K562 (cell line): ENCODE results near the gene BLOC1S4. TPM values are rescaled to one million over a fixed set of nuclear protein-coding genes. Genes with fewer than 3 reads are reported as not detected.

ENCODE experiments used
- KDM4B ChIP-seq, 2 experiments: fragments of 450-650 bp in 1 of 2; sonication (generic) in 1 of 2; IDR thresholded peaks; 2 replicates each; pipeline ENCODE4 v1.6.1; 2016 to 2017; ENCODE audit warnings: borderline replicate concordance in 2 of 2, antibody characterized with exemption in 1 of 2, low read depth in 1 of 2, mild to moderate bottlenecking in 1 of 2
- KLF6 ChIP-seq: fragments of 250-450 bp; sonication (Bioruptor Pico); IDR thresholded peaks from 2 replicates; pipeline ENCODE4 v1.4.0; 2020; ENCODE audit warnings: mild to moderate bottlenecking, moderate library complexity, borderline replicate concordance
- MAZ ChIP-seq, 2 experiments: fragments of 450-650 bp in 1 of 2; sonication (generic) in 1 of 2; formaldehyde crosslinking; IDR thresholded peaks in 1 of 2; conservative IDR thresholded peaks in 1 of 2; 2 replicates each; pipeline versions ENCODE4 v1.4.0 to v1.5.0; 2020; ENCODE audit warnings: mild to moderate bottlenecking in 1 of 2, missing genetic modification reagents in 1 of 2
- NCOA2 ChIP-seq, 2 experiments: fragments of 450-650 bp; IDR thresholded peaks; 2 replicates each; pipeline ENCODE4 v1.6.1; 2018; ENCODE audit warnings: mild to moderate bottlenecking in 2 of 2, moderate library complexity in 1 of 2; ENCODE audit not compliant: partially characterized antibody in 2 of 2
- POLR2AphosphoS5 ChIP-seq: IDR thresholded peaks from 2 replicates; pipeline ENCODE4 v1.6.1; 2011; ENCODE audit warnings: mild to moderate bottlenecking, low read depth, low read length, moderate library complexity; ENCODE audit not compliant: control insufficient read depth, insufficient read depth
- PPARD ChIP-seq: fragments of 250-450 bp; sonication (Bioruptor Pico); IDR thresholded peaks from 2 replicates; pipeline ENCODE4 v1.8.0; 2022; ENCODE audit warnings: inconsistent platforms, mild to moderate bottlenecking, moderate library complexity
- RBBP5 ChIP-seq: fragments of 200-600 bp; sonication (generic); IDR thresholded peaks from 2 replicates; pipeline ENCODE4 v1.6.1; 2012; ENCODE audit warnings: borderline replicate concordance, mild to moderate bottlenecking, low read length, control low read depth, inconsistent platforms; ENCODE audit not compliant: insufficient read depth, poor library complexity, severe bottlenecking
- SMARCC2 ChIP-seq: fragments of 450-650 bp; IDR thresholded peaks from 2 replicates; pipeline ENCODE4 v1.6.1; 2017; ENCODE audit warnings: antibody characterized with exemption, moderate library complexity, mild to moderate bottlenecking, low read depth
- SRSF1 ChIP-seq: fragments of 200-400 bp; formaldehyde crosslinking; IDR thresholded peaks from 2 replicates; pipeline ENCODE4 v1.6.1; 2017; ENCODE audit warnings: mild to moderate bottlenecking, low read depth, low read length, moderate library complexity
- ZNF282 ChIP-seq: sonication (generic); formaldehyde crosslinking; IDR thresholded peaks from 2 replicates; pipeline ENCODE4 v1.8.1; 2023; ENCODE audit warnings: missing genetic modification reagents
- ZNF583 ChIP-seq: fragments of 250-450 bp; sonication (Bioruptor Pico); IDR thresholded peaks from 2 replicates; pipeline ENCODE4 v1.4.0; 2020
- polyA plus RNA-seq, 8 experiments: library from polyadenylated mRNA; depleted of rRNA in 4 of 8; stranded (reverse) in 5 of 8; unstranded in 3 of 8; fragments of >200 nt; fragmentation: Nextera tagmentation in 2 of 8; fragmentation: Illumina TruSeq in 1 of 8; extraction: Ambion mirVana in 2 of 8; extraction: Trizol in 1 of 8; gene quantifications; 2 replicates each; pipeline versions ENCODE4 v1.2.1 to v1.2.3, GENCODE V29; 2011 to 2014; ENCODE audit warnings: inconsistent platforms in 1 of 8, missing spikeins in 1 of 8
- total RNA-seq, 7 experiments: library from RNA; depleted of rRNA in 6 of 7; stranded (reverse); fragments of >200 nt in 6 of 7; fragmentation: Illumina TruSeq in 2 of 7; extraction: Trizol in 2 of 7; gene quantifications; 2 replicates each; pipeline versions ENCODE4 v1.2.1 to v1.2.3, GENCODE V29; 2011 to 2021; ENCODE audit warnings: low replicate concordance in 1 of 7
- TF ChIP-seq, protein P1 (sequence below): fragments of 250-450 bp; sonication (Bioruptor Pico); IDR thresholded peaks from 2 replicates; pipeline ENCODE4 v1.9.0; 2021; ENCODE audit warnings: mild to moderate bottlenecking
- TF ChIP-seq, protein P2 (sequence below), 2 experiments: fragments of 450-650 bp; IDR thresholded peaks; 2 replicates each; pipeline ENCODE4 v1.6.1; 2016
- TF ChIP-seq, protein P3 (sequence below): sonication (generic); formaldehyde crosslinking; IDR thresholded peaks from 2 replicates; pipeline ENCODE4 v1.8.1; 2023; ENCODE audit warnings: mild to moderate bottlenecking, missing genetic modification reagents
- TF ChIP-seq, protein P4 (sequence below): sonication (generic); formaldehyde crosslinking; IDR thresholded peaks from 2 replicates; pipeline ENCODE4 v1.9.0; 2022; ENCODE audit warnings: mild to moderate bottlenecking, missing genetic modification reagents
- TF ChIP-seq, protein P5 (sequence below): sonication (generic); formaldehyde crosslinking; IDR thresholded peaks from 2 replicates; pipeline ENCODE4 v1.8.0; 2022; ENCODE audit warnings: mild to moderate bottlenecking, missing genetic modification reagents, borderline replicate concordance
- TF ChIP-seq, protein P6 (sequence below): sonication (generic); formaldehyde crosslinking; IDR thresholded peaks from 2 replicates; pipeline ENCODE4 v1.8.0; 2022; ENCODE audit warnings: mild to moderate bottlenecking, low read depth, missing genetic modification reagents

BLOC1S4 gene
- total and polyA plus RNA-seq, 9 of the 15 experiments (the other 6 are each of a cell fraction or from before 2014, with no cell fraction given): 3.1 to 31.6 (median 11.2) TPM

DNA sequence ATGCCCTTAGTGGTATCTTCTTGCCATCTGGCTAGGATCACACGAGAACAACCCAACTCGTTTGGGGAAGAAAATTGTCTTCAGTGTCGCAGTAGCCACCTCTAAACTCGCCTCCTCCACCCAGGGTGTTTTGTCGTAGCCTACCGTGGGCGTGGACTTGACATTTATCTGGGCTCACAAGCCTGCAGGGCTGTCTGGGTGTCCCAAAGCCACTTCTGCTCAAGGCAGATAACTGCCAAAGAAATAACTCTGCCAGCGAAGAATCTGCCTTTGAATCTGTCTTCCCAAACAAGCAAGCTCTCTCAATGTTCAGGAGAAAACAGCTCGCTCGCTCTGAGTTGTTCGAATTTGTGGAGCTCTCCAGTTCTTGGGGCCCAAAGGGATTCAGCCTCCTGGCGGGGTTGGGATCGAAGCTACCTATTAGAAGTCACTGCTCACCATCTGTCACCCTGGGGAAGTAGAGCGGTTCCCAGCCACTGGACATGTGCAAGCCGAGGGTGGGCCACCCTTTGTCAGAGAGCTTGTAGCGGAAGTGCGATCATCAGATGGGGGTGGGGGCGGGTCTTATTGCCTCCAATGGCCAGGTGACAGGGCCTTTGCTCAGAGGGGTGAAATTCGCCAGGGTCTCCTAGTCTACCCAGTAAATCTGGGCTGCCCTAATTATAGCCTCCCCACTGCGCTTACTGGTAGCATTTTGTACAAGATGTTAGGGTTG lies 14.8 kb downstream of the BLOC1S4 start (continued):
- TF ChIP-seq, protein P1, sequence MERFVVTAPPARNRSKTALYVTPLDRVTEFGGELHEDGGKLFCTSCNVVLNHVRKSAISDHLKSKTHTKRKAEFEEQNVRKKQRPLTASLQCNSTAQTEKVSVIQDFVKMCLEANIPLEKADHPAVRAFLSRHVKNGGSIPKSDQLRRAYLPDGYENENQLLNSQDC: no peak
- TF ChIP-seq KLF6 (CRISPR knock-in tag) (no peak; the same call in 1 of the 2 replicates), KDM4B (IDR thresholded peaks at IDR 0.05; ENCODE audit: borderline replicate concordance in 2 of 2, low read depth in 1 of 2) (no peak), MAZ (CRISPR knock-in tag; conservative IDR thresholded peaks at IDR 0.05 in 1 of 2, IDR thresholded peaks at IDR 0.05 in 1 of 2) (peak; percentile 53 to 58; a peak in 2 of 4 replicates), ZNF282 (CRISPR knock-in tag) (no peak), ZNF583 (CRISPR knock-in tag) (no peak; the same call in 1 of the 2 replicates), SRSF1 (no peak), NCOA2 (IDR thresholded peaks at IDR 0.05; ENCODE audit: partially characterized antibody in 2 of 2) (no peak), SMARCC2 (peak; percentile 92), PPARD (no peak), POLR2AphosphoS5 (peak; percentile 97), RBBP5 (peak; percentile 89)
- TF ChIP-seq, protein P2, sequence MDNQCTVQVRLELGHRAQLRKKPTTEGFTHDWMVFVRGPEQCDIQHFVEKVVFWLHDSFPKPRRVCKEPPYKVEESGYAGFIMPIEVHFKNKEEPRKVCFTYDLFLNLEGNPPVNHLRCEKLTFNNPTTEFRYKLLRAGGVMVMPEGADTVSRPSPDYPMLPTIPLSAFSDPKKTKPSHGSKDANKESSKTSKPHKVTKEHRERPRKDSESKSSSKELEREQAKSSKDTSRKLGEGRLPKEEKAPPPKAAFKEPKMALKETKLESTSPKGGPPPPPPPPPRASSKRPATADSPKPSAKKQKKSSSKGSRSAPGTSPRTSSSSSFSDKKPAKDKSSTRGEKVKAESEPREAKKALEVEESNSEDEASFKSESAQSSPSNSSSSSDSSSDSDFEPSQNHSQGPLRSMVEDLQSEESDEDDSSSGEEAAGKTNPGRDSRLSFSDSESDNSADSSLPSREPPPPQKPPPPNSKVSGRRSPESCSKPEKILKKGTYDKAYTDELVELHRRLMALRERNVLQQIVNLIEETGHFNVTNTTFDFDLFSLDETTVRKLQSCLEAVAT (IDR thresholded peaks at IDR 0.05): peak in 1 of 2 experiments; percentile 78; a peak in 2 of 4 replicates
- TF ChIP-seq, protein P3, sequence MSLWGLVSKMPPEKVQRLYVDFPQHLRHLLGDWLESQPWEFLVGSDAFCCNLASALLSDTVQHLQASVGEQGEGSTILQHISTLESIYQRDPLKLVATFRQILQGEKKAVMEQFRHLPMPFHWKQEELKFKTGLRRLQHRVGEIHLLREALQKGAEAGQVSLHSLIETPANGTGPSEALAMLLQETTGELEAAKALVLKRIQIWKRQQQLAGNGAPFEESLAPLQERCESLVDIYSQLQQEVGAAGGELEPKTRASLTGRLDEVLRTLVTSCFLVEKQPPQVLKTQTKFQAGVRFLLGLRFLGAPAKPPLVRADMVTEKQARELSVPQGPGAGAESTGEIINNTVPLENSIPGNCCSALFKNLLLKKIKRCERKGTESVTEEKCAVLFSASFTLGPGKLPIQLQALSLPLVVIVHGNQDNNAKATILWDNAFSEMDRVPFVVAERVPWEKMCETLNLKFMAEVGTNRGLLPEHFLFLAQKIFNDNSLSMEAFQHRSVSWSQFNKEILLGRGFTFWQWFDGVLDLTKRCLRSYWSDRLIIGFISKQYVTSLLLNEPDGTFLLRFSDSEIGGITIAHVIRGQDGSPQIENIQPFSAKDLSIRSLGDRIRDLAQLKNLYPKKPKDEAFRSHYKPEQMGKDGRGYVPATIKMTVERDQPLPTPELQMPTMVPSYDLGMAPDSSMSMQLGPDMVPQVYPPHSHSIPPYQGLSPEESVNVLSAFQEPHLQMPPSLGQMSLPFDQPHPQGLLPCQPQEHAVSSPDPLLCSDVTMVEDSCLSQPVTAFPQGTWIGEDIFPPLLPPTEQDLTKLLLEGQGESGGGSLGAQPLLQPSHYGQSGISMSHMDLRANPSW: no peak
- TF ChIP-seq, protein P4, sequence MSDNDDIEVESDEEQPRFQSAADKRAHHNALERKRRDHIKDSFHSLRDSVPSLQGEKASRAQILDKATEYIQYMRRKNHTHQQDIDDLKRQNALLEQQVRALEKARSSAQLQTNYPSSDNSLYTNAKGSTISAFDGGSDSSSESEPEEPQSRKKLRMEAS: peak; percentile 79
- TF ChIP-seq, protein P5, sequence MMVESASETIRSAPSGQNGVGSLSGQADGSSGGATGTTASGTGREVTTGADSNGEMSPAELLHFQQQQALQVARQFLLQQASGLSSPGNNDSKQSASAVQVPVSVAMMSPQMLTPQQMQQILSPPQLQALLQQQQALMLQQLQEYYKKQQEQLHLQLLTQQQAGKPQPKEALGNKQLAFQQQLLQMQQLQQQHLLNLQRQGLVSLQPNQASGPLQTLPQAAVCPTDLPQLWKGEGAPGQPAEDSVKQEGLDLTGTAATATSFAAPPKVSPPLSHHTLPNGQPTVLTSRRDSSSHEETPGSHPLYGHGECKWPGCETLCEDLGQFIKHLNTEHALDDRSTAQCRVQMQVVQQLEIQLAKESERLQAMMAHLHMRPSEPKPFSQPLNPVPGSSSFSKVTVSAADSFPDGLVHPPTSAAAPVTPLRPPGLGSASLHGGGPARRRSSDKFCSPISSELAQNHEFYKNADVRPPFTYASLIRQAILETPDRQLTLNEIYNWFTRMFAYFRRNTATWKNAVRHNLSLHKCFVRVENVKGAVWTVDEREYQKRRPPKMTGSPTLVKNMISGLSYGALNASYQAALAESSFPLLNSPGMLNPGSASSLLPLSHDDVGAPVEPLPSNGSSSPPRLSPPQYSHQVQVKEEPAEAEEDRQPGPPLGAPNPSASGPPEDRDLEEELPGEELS: no peak
- TF ChIP-seq, protein P6, sequence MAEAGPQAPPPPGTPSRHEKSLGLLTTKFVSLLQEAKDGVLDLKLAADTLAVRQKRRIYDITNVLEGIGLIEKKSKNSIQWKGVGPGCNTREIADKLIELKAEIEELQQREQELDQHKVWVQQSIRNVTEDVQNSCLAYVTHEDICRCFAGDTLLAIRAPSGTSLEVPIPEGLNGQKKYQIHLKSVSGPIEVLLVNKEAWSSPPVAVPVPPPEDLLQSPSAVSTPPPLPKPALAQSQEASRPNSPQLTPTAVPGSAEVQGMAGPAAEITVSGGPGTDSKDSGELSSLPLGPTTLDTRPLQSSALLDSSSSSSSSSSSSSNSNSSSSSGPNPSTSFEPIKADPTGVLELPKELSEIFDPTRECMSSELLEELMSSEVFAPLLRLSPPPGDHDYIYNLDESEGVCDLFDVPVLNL (CRISPR knock-in tag): no peak
